ENCODE measurements around the gene G3BP2. TPM values are rescaled to one million over a fixed set of nuclear protein-coding genes. Genes with fewer than 3 reads are reported as not detected.

Gene G3BP2
- total and polyA plus RNA-seq, 2 of the 8 experiments (the other 6 are each of a cell fraction or from before 2014, with no cell fraction given) = 83.7 to 378 TPM

GRCh38 chr4:75683482-75684155 lies 10.4 kb upstream of the G3BP2 start (continued):
- no peak for TF ChIP-seq E2F6 (IDR thresholded peaks at IDR 0.05)
- no peak for TF ChIP-seq POU5F1 (IDR thresholded peaks at IDR 0.05; ENCODE audit: low read depth, low read length)
- TF ChIP-seq SRF (IDR thresholded peaks at IDR 0.05; ENCODE audit: low read depth, low read length) = no peak
